ENCODE data around the gene ATXN7L2.

DNA sequence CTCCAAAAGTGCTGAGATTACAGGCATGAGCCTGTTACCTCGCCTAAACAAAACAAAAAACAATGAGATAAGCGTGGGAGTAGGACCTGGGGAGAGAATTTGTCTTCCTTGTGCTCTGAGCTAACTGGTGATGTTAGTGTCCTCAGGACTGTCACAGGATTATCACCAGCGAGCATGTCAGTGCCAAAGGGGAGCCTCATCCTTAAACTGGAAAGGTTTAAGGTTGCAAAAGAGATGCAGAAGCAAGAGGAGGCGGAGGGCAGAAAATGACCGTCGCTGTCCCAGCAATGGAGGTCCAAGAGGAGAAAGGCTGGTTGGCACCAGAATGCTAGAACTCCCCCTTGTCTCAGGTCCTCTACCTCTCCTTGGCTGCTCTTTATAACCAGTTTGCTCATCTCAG, 13.5 kb upstream of the ATXN7L2 start:
- TF ChIP-seq POLR2A (IDR thresholded peaks at IDR 0.05): no peak
- TF ChIP-seq, protein P1, sequence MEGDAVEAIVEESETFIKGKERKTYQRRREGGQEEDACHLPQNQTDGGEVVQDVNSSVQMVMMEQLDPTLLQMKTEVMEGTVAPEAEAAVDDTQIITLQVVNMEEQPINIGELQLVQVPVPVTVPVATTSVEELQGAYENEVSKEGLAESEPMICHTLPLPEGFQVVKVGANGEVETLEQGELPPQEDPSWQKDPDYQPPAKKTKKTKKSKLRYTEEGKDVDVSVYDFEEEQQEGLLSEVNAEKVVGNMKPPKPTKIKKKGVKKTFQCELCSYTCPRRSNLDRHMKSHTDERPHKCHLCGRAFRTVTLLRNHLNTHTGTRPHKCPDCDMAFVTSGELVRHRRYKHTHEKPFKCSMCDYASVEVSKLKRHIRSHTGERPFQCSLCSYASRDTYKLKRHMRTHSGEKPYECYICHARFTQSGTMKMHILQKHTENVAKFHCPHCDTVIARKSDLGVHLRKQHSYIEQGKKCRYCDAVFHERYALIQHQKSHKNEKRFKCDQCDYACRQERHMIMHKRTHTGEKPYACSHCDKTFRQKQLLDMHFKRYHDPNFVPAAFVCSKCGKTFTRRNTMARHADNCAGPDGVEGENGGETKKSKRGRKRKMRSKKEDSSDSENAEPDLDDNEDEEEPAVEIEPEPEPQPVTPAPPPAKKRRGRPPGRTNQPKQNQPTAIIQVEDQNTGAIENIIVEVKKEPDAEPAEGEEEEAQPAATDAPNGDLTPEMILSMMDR (IDR thresholded peaks at IDR 0.05): no peak
